Fibroblast of villous mesenchyme (primary cell): ENCODE measurements around the gene NBAS. TPM values are rescaled to one million over a fixed set of nuclear protein-coding genes. Genes with fewer than 3 reads are reported as not detected.

Experiments used
- DNase-seq: peaks from one replicate; pipeline ENCODE4 v3.0.0-alpha.2; 2010; ENCODE audit warnings: low read depth
- H3K4me3 ChIP-seq: 2 replicates; pipeline ENCODE4 v1.5.1; 2011; ENCODE audit warnings: low read depth, mild to moderate bottlenecking, low read length
- total RNA-seq: library from RNA; depleted of rRNA; stranded (reverse); fragments of >200 nt; gene quantifications from 2 replicates; pipeline ENCODE4 v1.2.3, GENCODE V29; 2012
- TF ChIP-seq, protein P1 (sequence below): IDR thresholded peaks from 2 replicates; pipeline ENCODE4 v1.5.1; 2012; ENCODE audit warnings: low read depth, mild to moderate bottlenecking, low read length; ENCODE audit not compliant: insufficient read depth

The NBAS gene
- total RNA-seq, 1 donor = 109 TPM

DNA sequence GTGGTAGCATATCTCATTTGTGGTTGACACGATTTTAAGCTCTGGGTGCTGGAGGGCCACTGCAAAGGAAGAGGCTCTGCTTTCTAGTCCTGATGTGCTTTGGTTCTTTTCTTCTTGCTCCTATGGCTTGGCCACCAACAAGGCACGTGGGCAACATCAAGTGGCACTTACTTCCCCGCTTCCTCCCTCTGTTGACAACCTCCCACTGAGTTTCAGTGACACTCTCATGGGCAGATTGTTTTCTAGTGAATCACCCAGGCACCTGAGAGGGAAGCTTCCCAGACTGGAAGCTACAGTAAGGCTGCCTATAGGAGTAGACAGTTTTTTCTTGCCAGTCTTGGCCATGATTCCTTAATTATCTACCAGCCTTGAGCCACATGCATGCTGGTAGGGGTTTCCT, 89.0 kb downstream of the NBAS start:
- no peak for DNase-seq
- TF ChIP-seq, protein P1, sequence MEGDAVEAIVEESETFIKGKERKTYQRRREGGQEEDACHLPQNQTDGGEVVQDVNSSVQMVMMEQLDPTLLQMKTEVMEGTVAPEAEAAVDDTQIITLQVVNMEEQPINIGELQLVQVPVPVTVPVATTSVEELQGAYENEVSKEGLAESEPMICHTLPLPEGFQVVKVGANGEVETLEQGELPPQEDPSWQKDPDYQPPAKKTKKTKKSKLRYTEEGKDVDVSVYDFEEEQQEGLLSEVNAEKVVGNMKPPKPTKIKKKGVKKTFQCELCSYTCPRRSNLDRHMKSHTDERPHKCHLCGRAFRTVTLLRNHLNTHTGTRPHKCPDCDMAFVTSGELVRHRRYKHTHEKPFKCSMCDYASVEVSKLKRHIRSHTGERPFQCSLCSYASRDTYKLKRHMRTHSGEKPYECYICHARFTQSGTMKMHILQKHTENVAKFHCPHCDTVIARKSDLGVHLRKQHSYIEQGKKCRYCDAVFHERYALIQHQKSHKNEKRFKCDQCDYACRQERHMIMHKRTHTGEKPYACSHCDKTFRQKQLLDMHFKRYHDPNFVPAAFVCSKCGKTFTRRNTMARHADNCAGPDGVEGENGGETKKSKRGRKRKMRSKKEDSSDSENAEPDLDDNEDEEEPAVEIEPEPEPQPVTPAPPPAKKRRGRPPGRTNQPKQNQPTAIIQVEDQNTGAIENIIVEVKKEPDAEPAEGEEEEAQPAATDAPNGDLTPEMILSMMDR = no peak
- no peak overlapping the region for H3K4me3 ChIP-seq

DNA sequence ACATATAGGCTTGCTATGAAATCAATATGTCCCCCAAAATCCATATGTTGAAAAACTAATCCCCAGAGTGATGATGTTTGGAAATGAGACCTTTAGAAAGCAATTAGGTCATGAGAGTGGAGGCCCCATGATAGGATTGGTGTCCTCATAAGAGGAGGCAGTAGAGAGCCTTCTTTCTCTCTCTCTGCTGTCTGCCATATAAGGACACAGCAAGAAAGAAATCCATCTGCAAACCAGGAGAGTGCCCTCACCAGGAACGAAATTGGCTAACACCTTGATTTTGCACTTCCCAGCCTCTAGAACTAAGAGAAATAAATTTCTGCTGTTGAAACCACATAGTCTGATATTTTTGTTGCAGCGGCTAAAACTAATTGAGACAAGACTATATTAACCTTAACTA, 89.5 kb downstream of the NBAS start:
- TF ChIP-seq, protein P1 = no peak
- H3K4me3 ChIP-seq = no peak overlapping the region
- no peak for DNase-seq

DNA sequence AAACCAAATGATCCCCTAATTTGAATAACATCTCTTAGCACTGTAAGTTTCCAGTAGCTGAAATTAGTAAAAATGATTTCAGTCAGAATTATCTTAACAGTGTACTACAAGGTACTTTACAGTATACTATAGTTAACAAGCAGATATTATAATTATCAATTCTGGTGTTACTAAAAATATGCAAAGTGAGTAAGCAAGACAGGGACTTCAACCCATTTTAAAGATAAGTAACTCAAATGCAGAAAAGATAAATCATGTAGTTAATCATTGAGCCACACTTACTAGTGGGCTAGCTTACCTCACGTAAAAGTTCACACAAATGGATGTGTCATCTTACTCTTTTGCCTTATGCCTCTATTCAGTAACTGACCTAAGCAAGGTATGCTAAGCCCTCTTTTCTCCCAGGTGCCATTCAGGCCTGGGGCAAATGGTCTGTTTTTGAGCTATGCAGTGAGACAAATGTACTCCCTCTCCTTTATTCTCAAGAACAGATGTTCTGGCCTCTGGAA, 101.0 kb downstream of the NBAS start:
- no peak overlapping the region for H3K4me3 ChIP-seq
- TF ChIP-seq, protein P1 = no peak
- DNase-seq = no peak

DNA sequence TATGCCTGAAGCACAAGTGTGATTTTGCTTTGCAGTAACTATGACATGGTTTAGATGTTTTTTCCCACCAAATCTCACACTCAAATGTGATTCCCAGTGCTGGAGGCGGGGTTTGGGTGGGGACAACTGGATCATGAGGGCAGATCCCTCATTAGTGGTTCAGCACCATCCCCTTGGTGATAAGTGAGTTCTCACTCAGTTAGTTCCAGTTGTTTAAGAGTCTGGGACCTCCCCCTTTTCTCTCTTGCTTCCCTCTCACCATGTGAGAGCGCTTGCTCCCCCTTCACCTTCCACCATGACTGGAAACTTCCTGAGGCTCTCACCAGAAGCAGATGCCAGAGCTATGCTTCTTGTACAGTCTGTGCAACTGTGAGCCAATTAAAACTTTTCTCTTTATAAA, 102.9 kb downstream of the NBAS start:
- no peak for DNase-seq
- TF ChIP-seq, protein P1 = no peak
- no peak overlapping the region for H3K4me3 ChIP-seq

DNA sequence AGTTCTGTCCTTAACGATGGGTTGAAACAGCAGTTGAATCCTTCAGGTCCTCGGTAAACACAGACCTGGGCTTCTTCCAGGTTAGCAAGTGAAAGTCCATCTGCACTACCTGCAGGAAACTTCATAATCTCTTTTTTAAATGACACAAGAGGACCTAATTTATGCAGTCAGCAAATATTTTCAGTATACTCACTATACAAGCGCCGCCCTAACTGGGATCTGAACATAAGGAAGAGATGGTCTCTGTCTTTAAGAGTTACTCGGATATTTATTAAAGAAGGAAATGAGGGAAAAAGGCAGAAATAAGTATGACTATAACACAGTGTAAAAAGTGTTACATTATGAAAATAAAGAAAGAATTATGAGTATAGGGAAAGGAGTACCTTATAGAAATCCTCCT, 103.3 kb downstream of the NBAS start:
- no peak for DNase-seq
- TF ChIP-seq, protein P1 = no peak
- no peak overlapping the region for H3K4me3 ChIP-seq

DNA sequence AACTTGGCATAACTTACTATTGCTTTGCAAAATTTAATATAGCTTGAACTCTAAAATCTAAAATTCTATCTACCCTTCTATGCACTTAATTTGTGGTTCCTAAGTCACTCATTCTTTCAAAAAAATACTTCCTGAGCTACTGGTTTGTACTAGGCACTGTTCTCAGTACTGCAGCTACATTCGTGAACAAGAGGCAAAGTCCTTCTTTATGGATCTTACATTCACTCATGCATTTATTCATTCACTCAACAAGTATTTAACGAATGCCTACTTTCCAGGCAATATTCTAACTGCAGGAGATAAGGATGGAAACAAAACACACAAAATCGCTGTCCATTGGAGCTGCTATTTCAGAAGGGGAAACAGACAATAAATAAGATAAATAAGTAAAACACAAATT, 104.8 kb downstream of the NBAS start:
- no peak for DNase-seq
- H3K4me3 ChIP-seq = no peak overlapping the region
- TF ChIP-seq, protein P1 = no peak

DNA sequence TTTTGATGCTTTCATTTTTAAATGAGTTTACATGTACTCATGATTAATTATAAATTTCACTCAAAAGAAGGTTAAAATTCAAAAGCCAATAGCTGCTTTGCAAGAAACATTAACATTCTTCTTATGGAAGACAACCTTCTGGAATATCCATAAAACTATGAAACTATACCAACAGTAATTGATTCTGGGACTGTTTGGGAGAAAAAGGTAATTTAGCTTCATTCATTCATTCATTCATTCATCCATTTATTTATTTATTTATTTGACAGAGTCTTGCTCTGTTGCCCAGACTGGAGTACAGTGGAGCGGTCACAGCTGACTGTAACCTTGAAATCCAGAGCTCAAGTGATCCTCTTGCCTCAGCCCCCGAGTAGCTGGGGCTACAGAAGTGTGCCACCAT, 110.3 kb downstream of the NBAS start:
- TF ChIP-seq, protein P1 = no peak

More for the DNA sequence above, 110.3 kb downstream of the NBAS start:
- no peak overlapping the region for H3K4me3 ChIP-seq
- DNase-seq = no peak
